IMR-90 (cell line): ENCODE results near the gene SPOCK3.

ENCODE experiments used
- FOS ChIP-seq: fragments of 150-350 bp; IDR thresholded peaks from 2 replicates; pipeline ENCODE4 v1.6.1; 2016; ENCODE audit warnings: low read depth, low read length
- POLR2A ChIP-seq: IDR thresholded peaks from 2 replicates; pipeline ENCODE4 v1.6.1; 2012; ENCODE audit warnings: mild to moderate bottlenecking, low read depth, low read length
- RAD21 ChIP-seq: IDR thresholded peaks from 2 replicates; pipeline ENCODE4 v1.6.1; 2012; ENCODE audit warnings: low read length, improper control_type of control experiment
- RFX5 ChIP-seq: IDR thresholded peaks from 2 replicates; pipeline ENCODE4 v1.8.0; 2012; ENCODE audit warnings: low read depth, mild to moderate bottlenecking, low read length, moderate library complexity
- SMC3 ChIP-seq: fragments of 150-350 bp; IDR thresholded peaks from 2 replicates; pipeline ENCODE4 v1.6.1; 2016; ENCODE audit warnings: low read depth, mild to moderate bottlenecking, antibody characterized with exemption, low read length, moderate library complexity
- TF ChIP-seq, protein P1 (sequence below): conservative IDR thresholded peaks from 2 replicates; pipeline ENCODE4 v1.5.1; 2012; ENCODE audit warnings: mild to moderate bottlenecking, low read depth, low read length, improper control_type of control experiment

DNA sequence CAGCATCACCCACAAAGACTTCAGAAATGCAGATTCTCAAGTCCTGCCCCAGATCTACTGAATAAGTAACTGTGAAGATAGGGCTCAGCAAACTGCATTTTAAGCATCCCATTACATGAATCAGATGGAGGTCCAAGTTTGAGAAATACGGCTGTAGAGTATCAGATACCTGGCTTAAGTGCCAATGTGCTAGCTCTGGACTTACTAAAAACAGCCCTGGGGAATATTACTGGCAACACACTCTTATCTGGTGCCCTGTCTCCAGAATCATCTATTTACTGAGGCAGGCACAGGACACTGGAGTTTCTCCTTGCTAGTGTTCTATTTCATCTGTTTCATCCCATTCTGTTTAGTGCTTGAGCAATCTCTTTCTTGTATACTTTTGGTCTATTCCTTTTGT, 105.1 kb downstream of the SPOCK3 start:
- TF ChIP-seq, protein P1, sequence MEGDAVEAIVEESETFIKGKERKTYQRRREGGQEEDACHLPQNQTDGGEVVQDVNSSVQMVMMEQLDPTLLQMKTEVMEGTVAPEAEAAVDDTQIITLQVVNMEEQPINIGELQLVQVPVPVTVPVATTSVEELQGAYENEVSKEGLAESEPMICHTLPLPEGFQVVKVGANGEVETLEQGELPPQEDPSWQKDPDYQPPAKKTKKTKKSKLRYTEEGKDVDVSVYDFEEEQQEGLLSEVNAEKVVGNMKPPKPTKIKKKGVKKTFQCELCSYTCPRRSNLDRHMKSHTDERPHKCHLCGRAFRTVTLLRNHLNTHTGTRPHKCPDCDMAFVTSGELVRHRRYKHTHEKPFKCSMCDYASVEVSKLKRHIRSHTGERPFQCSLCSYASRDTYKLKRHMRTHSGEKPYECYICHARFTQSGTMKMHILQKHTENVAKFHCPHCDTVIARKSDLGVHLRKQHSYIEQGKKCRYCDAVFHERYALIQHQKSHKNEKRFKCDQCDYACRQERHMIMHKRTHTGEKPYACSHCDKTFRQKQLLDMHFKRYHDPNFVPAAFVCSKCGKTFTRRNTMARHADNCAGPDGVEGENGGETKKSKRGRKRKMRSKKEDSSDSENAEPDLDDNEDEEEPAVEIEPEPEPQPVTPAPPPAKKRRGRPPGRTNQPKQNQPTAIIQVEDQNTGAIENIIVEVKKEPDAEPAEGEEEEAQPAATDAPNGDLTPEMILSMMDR = no peak
- TF ChIP-seq RFX5 = no peak
- TF ChIP-seq POLR2A = no peak
- no peak for TF ChIP-seq FOS
- no peak for TF ChIP-seq RAD21
- no peak for TF ChIP-seq SMC3
